ENCODE results near the gene ASCC3.

Gene ASCC3

DNA sequence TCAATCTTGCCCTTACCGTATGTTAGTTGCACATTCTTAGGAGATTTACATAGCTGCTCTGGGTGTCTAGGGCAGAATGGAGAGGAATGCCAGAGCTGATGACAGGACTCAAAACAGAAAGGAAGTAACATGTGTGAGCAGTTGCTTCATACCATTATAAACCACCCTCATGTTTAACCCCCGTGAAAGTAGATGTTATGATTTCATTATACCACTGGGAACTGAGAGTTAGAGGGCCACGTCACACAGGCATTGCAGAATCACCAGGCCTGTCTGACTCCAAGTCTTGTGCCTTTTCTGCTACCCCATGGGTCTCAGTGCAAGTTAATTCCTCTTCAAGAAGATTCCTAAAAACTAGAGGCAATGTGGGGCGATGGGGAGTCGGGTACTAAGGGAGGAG, 392.9 kb downstream of the ASCC3 start:
- DNase-seq, result no peak

- DNase-seq, result no peak
Observed at GRCh38 chr6:100487638-100488037, 393.5 kb downstream of the ASCC3 start.

- no peak for DNase-seq
Observed at GRCh38 chr6:100485268-100485667, 395.9 kb downstream of the ASCC3 start.

- no peak for DNase-seq
Observed at GRCh38 chr6:100484474-100484873, 396.7 kb downstream of the ASCC3 start.

GRCh38 chr6:100482698-100483097, 398.4 kb downstream of the ASCC3 start:
- DNase-seq, result no peak

- DNase-seq, result peak; percentile 53
Observed at GRCh38 chr6:100479179-100480035, 401.7 kb downstream of the ASCC3 start.

DNA sequence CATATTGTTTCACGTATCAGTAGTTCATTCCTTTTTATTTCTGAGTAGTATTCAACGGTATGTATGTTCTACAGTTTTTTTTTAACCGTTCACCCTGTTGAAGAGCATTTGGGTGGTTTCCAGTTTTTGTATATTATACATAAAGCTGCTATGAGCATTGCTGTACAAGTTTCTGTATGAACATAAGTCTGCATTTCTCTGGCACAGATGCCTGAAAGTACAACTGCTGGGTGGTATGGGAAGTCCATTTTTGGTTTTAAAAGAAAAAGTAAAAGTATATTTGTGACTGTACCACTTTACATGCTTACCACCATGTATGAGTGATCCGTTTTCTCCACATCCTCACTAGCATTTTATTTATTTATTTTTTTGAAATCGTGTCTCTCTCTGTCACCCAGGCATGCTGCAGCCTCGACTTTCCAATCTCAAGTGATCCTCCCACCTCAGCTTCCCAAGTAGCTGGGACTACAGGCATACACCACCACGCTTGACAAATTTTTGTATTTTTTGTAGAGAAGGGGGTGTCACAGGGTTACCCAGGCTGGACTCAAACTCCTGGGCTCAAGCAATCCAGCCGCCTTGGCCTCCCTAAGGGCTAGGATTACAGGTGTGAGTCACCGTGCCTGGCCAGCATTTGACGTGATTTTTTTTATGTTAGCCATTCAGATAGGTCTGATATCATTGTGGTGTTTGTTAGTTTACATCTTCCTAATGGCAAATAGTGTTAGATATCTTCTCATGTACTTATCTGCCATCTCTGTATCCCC, 405.4 kb downstream of the ASCC3 start:
- DNase-seq, result no peak

- no peak for DNase-seq
Observed at GRCh38 chr6:100473182-100473581, 407.9 kb downstream of the ASCC3 start.

DNA sequence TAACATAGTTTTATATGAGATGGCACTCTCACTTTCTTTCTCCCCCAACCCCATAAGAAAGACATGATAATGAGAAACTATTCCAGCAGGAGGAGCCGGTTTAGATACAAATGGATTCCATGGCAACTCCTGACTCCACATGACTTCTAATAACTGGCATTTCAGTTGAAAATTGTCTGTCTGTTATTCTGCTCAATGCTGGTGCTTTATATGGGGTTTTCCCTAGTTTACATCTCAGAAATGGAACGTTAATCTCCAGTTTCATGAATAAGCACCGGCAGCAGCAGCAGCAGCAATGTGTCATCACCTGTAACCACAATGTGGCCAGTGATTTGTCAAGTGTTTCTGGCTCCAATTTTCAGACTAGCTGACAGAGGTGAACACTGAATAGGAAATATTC, 408.5 kb downstream of the ASCC3 start:
- no peak for DNase-seq

- no peak for DNase-seq
Observed at GRCh38 chr6:100470422-100471120, 410.6 kb downstream of the ASCC3 start.

DNA sequence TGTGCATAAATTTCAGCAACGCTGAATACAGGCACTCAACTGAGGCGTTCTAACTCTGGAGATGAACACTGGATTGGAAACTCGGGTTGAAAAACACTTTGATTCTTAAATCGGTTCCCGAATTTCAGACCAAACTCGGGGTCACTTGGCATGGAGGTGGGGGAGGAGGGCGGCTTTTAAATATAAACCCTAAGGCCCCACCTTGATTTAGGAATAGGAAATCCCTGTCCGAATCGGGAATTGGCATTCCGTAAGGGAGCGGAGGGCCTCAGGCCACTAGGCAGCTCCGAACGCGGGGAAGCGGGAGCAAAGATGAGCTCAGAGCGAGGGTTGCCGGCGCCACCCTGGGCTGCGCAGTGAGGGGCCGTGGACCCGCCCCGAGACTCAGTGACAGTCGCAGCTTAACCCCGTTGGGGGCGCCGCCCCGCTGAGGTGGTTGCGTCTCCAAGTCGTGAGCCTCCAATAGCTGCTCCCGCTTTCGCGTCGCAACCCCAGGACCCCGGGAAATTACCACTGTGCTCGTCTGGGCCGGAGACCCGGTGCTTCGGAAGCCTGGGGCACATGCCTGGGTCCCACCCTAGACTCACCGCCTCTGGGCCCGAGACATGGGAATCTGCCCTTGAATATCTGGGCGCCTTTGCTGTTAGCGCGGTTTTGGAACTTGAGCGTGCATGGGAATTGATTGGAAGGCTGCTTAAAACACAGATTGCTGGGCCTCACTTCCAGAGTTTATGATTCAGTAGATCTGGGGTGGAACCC, 411.8 kb downstream of the ASCC3 start:
- no peak for DNase-seq

- no peak for DNase-seq
Observed at GRCh38 chr6:100468016-100468622, 413.0 kb downstream of the ASCC3 start.

DNA sequence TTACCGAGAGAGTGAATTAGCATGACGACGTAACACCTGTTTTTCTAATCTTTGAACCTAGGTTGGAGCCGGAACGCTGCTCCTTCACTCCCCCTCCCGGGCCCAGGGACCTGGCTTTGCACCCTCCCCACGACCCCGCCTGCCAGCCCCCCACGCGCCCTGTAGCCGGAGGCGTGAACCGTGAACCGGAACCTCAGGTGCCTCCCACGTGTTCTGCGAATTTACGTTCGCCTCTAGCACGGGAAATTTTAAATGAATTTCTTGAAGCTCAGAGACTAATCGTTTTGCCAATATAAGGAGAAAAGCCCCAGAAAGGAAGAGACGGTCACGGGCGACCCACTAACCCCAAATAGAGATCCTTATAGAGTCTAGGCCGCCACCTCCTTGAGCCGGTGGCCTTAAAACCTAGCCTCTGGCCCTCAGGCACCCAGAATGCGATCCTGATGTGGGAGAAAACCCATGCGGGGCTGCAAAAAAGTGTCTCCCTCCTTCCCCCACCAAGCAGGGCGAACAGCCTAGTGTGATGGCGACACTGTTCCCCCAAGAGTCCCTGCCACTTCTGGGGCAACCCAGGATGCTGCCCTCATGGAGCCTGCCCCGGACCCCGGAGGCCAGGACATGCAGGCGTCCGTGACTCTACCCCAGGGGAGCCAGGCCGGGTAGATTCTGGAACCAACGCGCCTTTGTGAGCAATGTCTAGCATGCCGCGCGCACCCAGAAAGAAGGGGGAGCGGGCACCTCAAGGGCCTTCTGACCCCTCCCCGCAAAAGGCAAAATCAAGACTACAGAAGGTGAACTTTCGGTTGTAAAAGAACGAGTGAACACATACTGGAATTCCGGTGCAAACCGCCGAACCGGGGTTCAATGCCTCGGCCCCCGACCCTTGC, 413.8 kb downstream of the ASCC3 start:
- no peak for DNase-seq

- DNase-seq, result no peak
Observed at GRCh38 chr6:100466410-100467128, 414.6 kb downstream of the ASCC3 start.

- no peak for DNase-seq
Observed at GRCh38 chr6:100465701-100466409, 415.3 kb downstream of the ASCC3 start.

GRCh38 chr6:100464903-100465700, 416.0 kb downstream of the ASCC3 start, which contains the start of gene SIM1:
Gene SIM1, minus strand, starts transcription at chr6:100464921. Its CDS starts 1,453 bp downstream, at chr6:100463468.
- DNase-seq, result peak; percentile 50

DNA sequence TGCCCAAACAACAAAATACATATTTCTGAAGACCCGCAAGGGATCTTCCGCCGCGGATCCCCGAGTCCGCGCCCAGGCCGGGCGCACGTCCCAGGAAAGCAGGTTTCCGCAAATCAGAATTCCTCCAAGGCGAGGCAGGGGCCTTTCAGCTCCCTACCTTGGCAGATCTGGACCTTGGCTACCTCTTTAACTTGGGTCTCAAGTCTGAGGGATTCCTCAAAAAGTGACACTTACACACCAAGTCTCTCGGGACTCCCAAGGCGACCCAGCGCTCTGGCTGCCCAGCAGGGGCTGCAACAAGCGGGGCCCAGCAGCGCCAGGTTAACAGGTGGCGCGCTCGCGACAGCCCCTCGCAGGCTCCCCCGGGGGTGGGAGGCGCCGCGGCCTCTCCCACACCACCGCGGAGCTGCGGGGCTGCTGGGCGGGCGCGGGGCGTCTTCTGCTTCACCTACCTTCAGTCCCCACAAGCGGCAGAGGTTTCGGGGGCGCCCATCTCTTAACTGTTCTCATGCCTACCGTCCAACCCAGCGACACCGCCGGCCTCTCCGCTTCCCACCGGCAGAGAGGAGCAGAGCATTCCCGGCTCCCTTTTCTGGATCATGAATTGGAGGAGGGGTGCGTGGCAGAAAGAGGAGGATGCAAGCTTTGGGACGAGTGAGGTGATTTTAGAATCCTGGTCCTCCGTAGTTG, 416.8 kb downstream of the ASCC3 start:
- no peak for DNase-seq

DNA sequence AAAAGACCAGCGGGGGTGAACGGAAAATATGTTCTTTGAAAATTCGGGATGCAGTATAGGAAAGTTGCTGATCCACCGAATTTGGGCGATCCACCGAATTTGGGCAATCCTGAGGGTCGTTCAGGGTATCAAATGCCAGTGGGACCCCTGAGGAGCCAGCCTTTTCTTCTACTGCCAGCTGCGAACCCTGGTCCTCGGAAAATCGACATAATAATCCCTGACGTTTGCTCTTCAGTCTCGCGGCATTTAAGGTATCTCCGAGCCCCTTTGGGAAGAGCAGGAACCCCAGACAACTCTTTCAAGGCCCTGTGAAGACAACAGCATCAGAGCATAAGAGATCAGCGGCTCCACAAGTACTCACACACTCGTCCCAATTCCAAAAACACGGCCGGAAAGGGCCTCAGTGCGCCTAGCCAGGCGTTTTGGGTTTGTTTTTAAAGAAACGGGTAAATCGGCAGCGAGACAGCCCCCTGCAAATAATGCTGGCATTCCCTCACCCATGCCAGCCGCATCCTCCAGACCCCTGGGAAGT, 417.4 kb downstream of the ASCC3 start:
- no peak for DNase-seq
